Measurements from ENCODE around the gene CEP57.

DNA sequence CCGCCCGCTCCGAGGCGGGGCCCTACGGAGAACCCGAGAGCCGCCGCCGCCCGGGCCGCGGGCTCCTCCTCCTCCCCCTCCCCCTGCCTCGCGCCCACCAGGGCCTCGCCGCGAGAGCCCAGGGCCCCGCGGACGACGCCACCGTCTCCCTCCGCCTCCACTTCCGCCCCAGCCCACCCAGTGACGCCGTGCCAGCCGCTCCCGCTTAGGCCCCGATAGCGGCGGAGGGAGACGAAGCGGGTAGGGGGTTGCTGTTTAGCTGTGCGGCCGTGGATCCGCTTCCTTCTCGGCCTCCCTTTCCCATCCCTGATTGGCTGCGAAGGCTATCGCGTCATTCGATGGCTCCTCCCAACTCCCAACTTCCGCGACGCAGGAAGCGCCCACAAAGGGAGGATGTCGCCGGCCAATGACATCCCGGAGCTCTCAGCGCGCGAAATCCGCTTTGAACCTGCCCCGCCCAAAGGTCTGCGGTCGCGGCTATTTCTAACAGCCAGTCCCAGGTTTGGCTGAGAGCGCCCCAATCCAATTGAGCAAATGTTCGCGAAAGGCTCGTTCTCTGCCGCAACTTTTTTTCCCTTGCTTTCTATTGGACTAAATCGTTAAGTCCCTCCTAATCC, 684 bp upstream of the CEP57 start, which contains the start of gene FAM76B:
- TF ChIP-seq CTCF (conservative IDR thresholded peaks at IDR 0.05; ENCODE audit: low read depth, low read length) = no peak
- TF ChIP-seq EZH2 (IDR thresholded peaks at IDR 0.05; ENCODE audit: low read length, unreplicated experiment) = no peak
